ENCODE data around the gene BCAS3.

GRCh38 chr17:61212655-61213054, 535.0 kb downstream of the BCAS3 start:
- no peak for TF ChIP-seq EZH2 (IDR thresholded peaks at IDR 0.05; ENCODE audit: insufficient read depth, poor library complexity, severe bottlenecking)
- TF ChIP-seq EZH2phosphoT487 (IDR thresholded peaks at IDR 0.05; ENCODE audit: insufficient read depth, low read depth), result no peak
